Heart right ventricle (tissue), 16 donors: Measurements from ENCODE around the gene SESN3. TPM values are rescaled to one million over a fixed set of nuclear protein-coding genes. Genes with fewer than 3 reads are reported as not detected.
A peak's percentile ranks its signal among the peaks of the same experiment; 100 is the strongest.

Experiments used
- ATAC-seq, 8 donors: fragments of 200-7000 bp; cut with Tn5 transposase; one replicate each; pipeline ENCODE4 v1.9.1; 2020; ENCODE audit warnings: mild to moderate bottlenecking in 8 of 8, moderate library complexity in 8 of 8, moderate number of reproducible peaks in 1 of 8
- DNase-seq, 2 donors: peaks; one replicate each; pipeline ENCODE4 v3.0.0-alpha.2; 2020
- H3K27ac ChIP-seq, 10 donors: fragments of 200-600 bp; sonication (generic) in 2 of 10; one replicate each; pipeline versions ENCODE4 v1.5.0 to v1.8.0; 2020 to 2022; ENCODE audit warnings: mild to moderate bottlenecking in 3 of 10
- H3K27me3 ChIP-seq, 7 donors: fragments of 200-600 bp; one replicate each; pipeline ENCODE4 v1.8.0; 2021 to 2022; ENCODE audit warnings: mild to moderate bottlenecking in 2 of 7
- H3K36me3 ChIP-seq, 9 donors: fragments of 200-600 bp; sonication (generic) in 1 of 9; one replicate each; pipeline versions ENCODE4 v1.5.0 to v1.8.0; 2020 to 2022; ENCODE audit warnings: mild to moderate bottlenecking in 2 of 9
- H3K4me1 ChIP-seq, 9 donors: fragments of 200-600 bp; sonication (generic) in 1 of 9; one replicate each; pipeline versions ENCODE4 v1.5.0 to v1.8.0; 2020 to 2022; ENCODE audit warnings: mild to moderate bottlenecking in 4 of 9
- H3K4me3 ChIP-seq, 10 donors: fragments of 200-600 bp; sonication (generic) in 2 of 10; one replicate each; pipeline versions ENCODE4 v1.5.0 to v1.8.0; 2020 to 2022; ENCODE audit warnings: mild to moderate bottlenecking in 7 of 10, moderate library complexity in 2 of 10
- H3K9me3 ChIP-seq, 11 donors: fragments of 200-600 bp in 10 of 11; sonication (generic) in 2 of 11; one replicate each; pipeline versions ENCODE4 v1.5.0 to v1.8.0; 2013 to 2022; ENCODE audit warnings: mild to moderate bottlenecking in 2 of 11, control low read depth in 1 of 11, moderate library complexity in 1 of 11
- CTCF ChIP-seq, 9 donors: fragments of 200-600 bp; sonication (generic) in 2 of 9; IDR thresholded peaks; one replicate each; pipeline versions ENCODE4 v1.5.0 to v1.8.0; 2021 to 2022; ENCODE audit warnings: antibody characterized with exemption in 9 of 9, mild to moderate bottlenecking in 5 of 9, moderate library complexity in 1 of 9
- WGBS, 2 donors: extraction: QIAGEN DNeasy Blood & Tissue Kit; methylation state at CpG; one replicate each; pipeline ENCODE4 v1.1.7; 2013; ENCODE audit warnings: inconsistent platforms in 1 of 2; 5-methylcytosine and 5-hydroxymethylcytosine counted together
- intact Hi-C, 10 donors: fragments of 100-400 bp; cut with DNase I; formaldehyde crosslinking; loops; one replicate each; pipeline versions ENCODE4 v1.11.1 to v1.14.2; 2022
- polyA plus RNA-seq, 2 donors: library from polyadenylated mRNA; stranded (reverse); fragments of 200-250 nt; gene quantifications; one replicate each; pipeline ENCODE4 v1.2.3, GENCODE V29; 2013
- total RNA-seq, 10 donors: library from RNA; stranded (reverse); fragmentation: NEBNext Ultra II Directional in 3 of 10; extraction: Animal tissue kit (Norgen Biotek cat#: 25700) in 3 of 10; gene quantifications; one replicate each; pipeline versions ENCODE4 v1.2.1 to v1.2.4, GENCODE V29; 2021 to 2023
- donor health status: Arrhythmogenic right ventricular cardiomyopathy.
- donor health status: ischemic (EF 13 %, LVEDD 7.1; RV severe dilation, severe dysfunction).
- donor health status: healthy with polysubstance abuse.
- donor health status: DM: no; HTN: yes; CAD: no.
- donor health status: DM: no; HTN: no; CAD: no.
- donor health status: ischemic (EF 25% LVEDD 6.9; RV normal size, moderate dysfunction).
- donor health status: ischemic (EF 25% LVEDD 5.7; RV mildly dilated, moderate dysfunction).
- donor health status: healthy.
- donor health status: DM: yes; HTN: yes; CAD: no.
- donor health status: Ischemic cardiomyopathy.
- donor health status: ischemic (EF 35%, LVEDD 5.7; RV mildly dilated, moderate dysfunction).
- donor health status: nonischemic (EF 11% LVEDD 7.7; RV severe dilation, severe dysfunction).
- donor health status: DM: yes; HTN: yes; CAD: no.
- donor health status: PGD.
- donor health status: ischemic (EF 29% LVEDD 5.4; RV normal size, mild dysfunction).
- donor health status: nonischemic (EF 23%, LVEDD 6.1; RV moderate dilation, normal function).

Gene SESN3
- total and polyA plus RNA-seq, 12 donors, result 0.65 to 15.4 (median 9.0) TPM

GRCh38 chr11:95157824-95158223, 73.2 kb downstream of the SESN3 start:
- Histone ChIP-seq H3K9me3 (no peaks in the 10 kb centered on the region), H3K36me3 (no peaks in the 10 kb centered on the region), H3K4me1 (peaks cover 0 to 26% (median 15%) of the 10 kb centered on the region in 9 donors), H3K4me3 (no peak overlapping the region), H3K27me3 (no peaks in the 10 kb centered on the region), H3K27ac (peak overlapping the region in 4 of 10 donors; percentile 1 to 67 (median 42))
- no peak for ATAC-seq
- DNase-seq, result no peak
- TF ChIP-seq CTCF (IDR thresholded peaks at IDR 0.05), result no peak
- WGBS, 2 donors, result 97 to 100% methylated on average over 1 of the region's 1 CpG
- intact Hi-C loops, result loop anchor here in 3 of 10 donors (5.0 to 10.0 kb wide), 3 partner anchors 533 to 1267 kb away; no protein-coding TSS in a partner anchor

- DNase-seq (no peak), ATAC-seq (peak in 7 of 8 donors; percentile 58 to 80 (median 71))
- Histone ChIP-seq H3K27ac (peak overlapping the region in 7 of 10 donors; percentile 1 to 67 (median 41)), H3K36me3 (no peaks in the 10 kb centered on the region), H3K9me3 (no peaks in the 10 kb centered on the region), H3K27me3 (no peaks in the 10 kb centered on the region), H3K4me1 (peaks cover 0 to 31% (median 15%) of the 10 kb centered on the region in 9 donors), H3K4me3 (no peak overlapping the region)
- 40 to 55% methylated on average over 7 of the region's 7 CpGs for WGBS, 2 donors
- intact Hi-C loops, result loop anchor here in 3 of 10 donors (5.0 to 10.0 kb wide), 3 partner anchors 532 to 1268 kb away; no protein-coding TSS in a partner anchor
- TF ChIP-seq CTCF (IDR thresholded peaks at IDR 0.05), result no peak
These were observed 74.0 kb downstream of the SESN3 start for GRCh38 chr11:95156916-95157541.

GRCh38 chr11:95156133-95156721, 74.8 kb downstream of the SESN3 start:
- H3K36me3 ChIP-seq, result no peaks in the 10 kb centered on the region
- no peaks in the 10 kb centered on the region for H3K9me3 ChIP-seq
- WGBS, 2 donors, result 69 to 78% methylated on average over 5 of the region's 5 CpGs
- H3K27me3 ChIP-seq, result no peaks in the 10 kb centered on the region
- no peak for TF ChIP-seq CTCF (IDR thresholded peaks at IDR 0.05)
- intact Hi-C loops, result loop anchor here in 3 of 10 donors (5.0 to 10.0 kb wide), 3 partner anchors 531 to 1269 kb away; no protein-coding TSS in a partner anchor
- peaks cover 0 to 37% (median 20%) of the 10 kb centered on the region in 9 donors for H3K4me1 ChIP-seq
- no peak for DNase-seq
- peak overlapping the region in 6 of 10 donors; percentile 1 to 67 (median 42) for H3K27ac ChIP-seq
- no peak for ATAC-seq
- H3K4me3 ChIP-seq, result no peak overlapping the region

- no peak for TF ChIP-seq CTCF (IDR thresholded peaks at IDR 0.05)
- Histone ChIP-seq H3K36me3 (no peaks in the 10 kb centered on the region), H3K4me1 (peaks cover 0 to 39% (median 20%) of the 10 kb centered on the region in 9 donors), H3K27me3 (no peaks in the 10 kb centered on the region), H3K9me3 (no peaks in the 10 kb centered on the region), H3K4me3 (no peak overlapping the region), H3K27ac (no peak overlapping the region)
- WGBS, 2 donors, result 98% methylated on average over 4 of the region's 4 CpGs
- no peak for ATAC-seq
- intact Hi-C loops, result loop anchor here in 6 of 10 donors (2.0 to 10.0 kb wide), 5 partner anchors 531 to 1269 kb away; no protein-coding TSS in a partner anchor
- no peak for DNase-seq
These were observed 75.6 kb downstream of the SESN3 start for GRCh38 chr11:95155385-95155784.
